Nephron progenitor cell (in vitro differentiated cells): ENCODE results near the gene CDH4.

ENCODE experiments used
- DNase-seq: peaks from one replicate; pipeline ENCODE4 v3.0.0; 2021
- H3K27ac Mint-ChIP-seq: 2 replicates; pipeline ENCODE4 v1.8.0; 2021; ENCODE audit warnings: mild to moderate bottlenecking, moderate library complexity, mixed read lengths
- H3K27me3 Mint-ChIP-seq: 2 replicates; pipeline ENCODE4 v1.8.0; 2021; ENCODE audit warnings: mild to moderate bottlenecking, low read depth, mixed read lengths; ENCODE audit not compliant: poor library complexity
- H3K36me3 Mint-ChIP-seq: 2 replicates; pipeline ENCODE4 v1.8.0; 2021; ENCODE audit warnings: low read depth, mixed read lengths
- H3K4me1 Mint-ChIP-seq: 2 replicates; pipeline ENCODE4 v1.8.0; 2021; ENCODE audit warnings: mixed read lengths
- H3K4me3 Mint-ChIP-seq: 2 replicates; pipeline ENCODE4 v1.8.0; 2021; ENCODE audit warnings: mild to moderate bottlenecking, moderate library complexity, mixed read lengths
- H3K9me3 Mint-ChIP-seq: 2 replicates; pipeline ENCODE4 v1.8.0; 2021; ENCODE audit warnings: mild to moderate bottlenecking, moderate library complexity, mixed read lengths
- CTCF ChIP-seq: fragments of 200-600 bp; sonication (generic); IDR thresholded peaks from 2 replicates; pipeline ENCODE4 v1.5.0; 2021; ENCODE audit warnings: antibody characterized with exemption

The CDH4 gene

GRCh38 chr20:61349447-61350165, 97.5 kb downstream of the CDH4 start:
- peaks cover 13% of the 10 kb centered on the region for H3K27me3 Mint-ChIP-seq
- H3K9me3 Mint-ChIP-seq, result peaks cover 25% of the 10 kb centered on the region
- H3K36me3 Mint-ChIP-seq, result peaks cover 4% of the 10 kb centered on the region
- DNase-seq, result no peak
- H3K4me3 Mint-ChIP-seq, result no peak overlapping the region
- no peak overlapping the region for H3K27ac Mint-ChIP-seq
- no peak for TF ChIP-seq CTCF
- H3K4me1 Mint-ChIP-seq, result peaks cover 54% of the 10 kb centered on the region

- Mint-ChIP-seq H3K4me3 (no peak overlapping the region), H3K36me3 (peaks cover 4% of the 10 kb centered on the region), H3K9me3 (peaks cover 25% of the 10 kb centered on the region), H3K27me3 (peaks cover 13% of the 10 kb centered on the region), H3K4me1 (peaks cover 65% of the 10 kb centered on the region), H3K27ac (peak overlapping the region; percentile 31)
- peak; percentile 35 for DNase-seq
- peak; percentile 15 for TF ChIP-seq CTCF
Measured at GRCh38 chr20:61350500-61351250, 98.6 kb downstream of the CDH4 start.

GRCh38 chr20:61352346-61353260, 100.5 kb downstream of the CDH4 start:
- H3K27me3 Mint-ChIP-seq, result peaks cover 16% of the 10 kb centered on the region
- H3K36me3 Mint-ChIP-seq, result peaks cover under 1% of the 10 kb centered on the region
- peaks cover 79% of the 10 kb centered on the region for H3K4me1 Mint-ChIP-seq
- no peak for TF ChIP-seq CTCF
- H3K27ac Mint-ChIP-seq, result no peak overlapping the region
- H3K9me3 Mint-ChIP-seq, result peaks cover 13% of the 10 kb centered on the region
- peak overlapping the region; percentile 78 for H3K4me3 Mint-ChIP-seq
- DNase-seq, result no peak

GRCh38 chr20:61353261-61354000, 101.4 kb downstream of the CDH4 start:
- no peak for DNase-seq
- peaks cover 17% of the 10 kb centered on the region for H3K27me3 Mint-ChIP-seq
- no peak overlapping the region for H3K27ac Mint-ChIP-seq
- no peaks in the 10 kb centered on the region for H3K36me3 Mint-ChIP-seq
- peaks cover 86% of the 10 kb centered on the region for H3K4me1 Mint-ChIP-seq
- TF ChIP-seq CTCF, result no peak
- H3K9me3 Mint-ChIP-seq, result peaks cover 5% of the 10 kb centered on the region
- H3K4me3 Mint-ChIP-seq, result peak overlapping the region; percentile 78

- TF ChIP-seq CTCF, result no peak
- no peaks in the 10 kb centered on the region for H3K9me3 Mint-ChIP-seq
- H3K4me1 Mint-ChIP-seq, result peaks cover 86% of the 10 kb centered on the region
- H3K27me3 Mint-ChIP-seq, result peaks cover 15% of the 10 kb centered on the region
- no peak overlapping the region for H3K4me3 Mint-ChIP-seq
- DNase-seq, result no peak
- no peaks in the 10 kb centered on the region for H3K36me3 Mint-ChIP-seq
- H3K27ac Mint-ChIP-seq, result no peak overlapping the region
Measured at GRCh38 chr20:61354001-61354390, 101.9 kb downstream of the CDH4 start.
